GM06990 (cell line): ENCODE results near the gene OSBP2.

Experiments
- DNase-seq: peaks from one replicate; pipeline ENCODE4 v3.0.0-alpha.2; 2011; ENCODE audit not compliant: insufficient read length; ENCODE audit errors: extremely low read depth
- H3K27me3 ChIP-seq: replicated peaks from 2 replicates; pipeline ENCODE4 v1.6.0; 2011; ENCODE audit warnings: low read length; ENCODE audit not compliant: control insufficient read depth, insufficient read depth
- H3K36me3 ChIP-seq: 2 replicates; pipeline ENCODE4 v1.5.1; 2011; ENCODE audit warnings: low read length; ENCODE audit not compliant: control insufficient read depth, insufficient read depth
- H3K4me3 ChIP-seq: replicated peaks from 2 replicates; pipeline ENCODE4 v1.5.1; 2011; ENCODE audit warnings: low read depth, mild to moderate bottlenecking, control low read depth, low read length
- TF ChIP-seq, protein P1 (sequence below): IDR thresholded peaks from 2 replicates; pipeline ENCODE4 v1.5.1; 2011; ENCODE audit warnings: low read length, control low read depth, mild to moderate bottlenecking, inconsistent platforms; ENCODE audit not compliant: insufficient read depth, poor library complexity, severe bottlenecking

The OSBP2 gene

DNA sequence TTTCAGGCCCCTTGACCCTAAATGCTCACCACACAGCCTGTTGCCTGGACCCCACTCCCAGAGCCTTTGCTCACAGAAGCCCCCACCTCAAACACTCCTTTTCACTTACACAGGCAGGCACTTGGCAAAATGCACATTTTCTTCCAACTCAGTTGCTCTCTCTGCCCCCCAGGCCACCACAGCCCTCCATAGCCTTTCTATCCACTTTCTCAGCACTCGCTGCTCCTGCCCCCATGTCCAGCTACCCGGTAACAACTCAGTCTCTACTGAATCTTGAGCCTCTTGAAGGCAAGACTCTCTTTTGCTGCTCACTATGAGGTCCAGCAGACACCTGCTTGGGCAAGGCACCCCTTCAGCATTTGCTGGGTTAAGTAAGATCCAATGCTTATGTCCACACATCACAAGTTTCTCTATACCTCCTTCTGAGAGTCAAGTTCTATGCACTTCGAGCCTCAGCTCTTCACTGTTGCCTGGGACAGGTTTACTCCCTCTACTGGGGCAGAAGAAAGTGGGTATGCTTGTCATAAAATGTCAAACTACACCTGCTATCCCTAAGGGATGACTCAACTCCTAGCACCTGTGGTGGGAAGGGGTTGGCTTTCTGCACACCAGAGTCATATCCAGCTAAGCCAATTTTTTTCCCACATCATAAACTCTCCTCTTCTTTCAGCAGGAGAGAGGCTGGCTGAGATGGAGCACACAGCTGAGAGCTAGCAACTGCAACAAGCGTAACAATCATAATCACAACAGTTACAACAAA, 237.0 kb downstream of the OSBP2 start:
- TF ChIP-seq, protein P1, sequence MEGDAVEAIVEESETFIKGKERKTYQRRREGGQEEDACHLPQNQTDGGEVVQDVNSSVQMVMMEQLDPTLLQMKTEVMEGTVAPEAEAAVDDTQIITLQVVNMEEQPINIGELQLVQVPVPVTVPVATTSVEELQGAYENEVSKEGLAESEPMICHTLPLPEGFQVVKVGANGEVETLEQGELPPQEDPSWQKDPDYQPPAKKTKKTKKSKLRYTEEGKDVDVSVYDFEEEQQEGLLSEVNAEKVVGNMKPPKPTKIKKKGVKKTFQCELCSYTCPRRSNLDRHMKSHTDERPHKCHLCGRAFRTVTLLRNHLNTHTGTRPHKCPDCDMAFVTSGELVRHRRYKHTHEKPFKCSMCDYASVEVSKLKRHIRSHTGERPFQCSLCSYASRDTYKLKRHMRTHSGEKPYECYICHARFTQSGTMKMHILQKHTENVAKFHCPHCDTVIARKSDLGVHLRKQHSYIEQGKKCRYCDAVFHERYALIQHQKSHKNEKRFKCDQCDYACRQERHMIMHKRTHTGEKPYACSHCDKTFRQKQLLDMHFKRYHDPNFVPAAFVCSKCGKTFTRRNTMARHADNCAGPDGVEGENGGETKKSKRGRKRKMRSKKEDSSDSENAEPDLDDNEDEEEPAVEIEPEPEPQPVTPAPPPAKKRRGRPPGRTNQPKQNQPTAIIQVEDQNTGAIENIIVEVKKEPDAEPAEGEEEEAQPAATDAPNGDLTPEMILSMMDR, result no peak
- Histone ChIP-seq H3K27me3 (no peaks in the 10 kb centered on the region), H3K4me3 (no peak overlapping the region), H3K36me3 (peaks cover 55% of the 10 kb centered on the region)
- no peak for DNase-seq

DNA sequence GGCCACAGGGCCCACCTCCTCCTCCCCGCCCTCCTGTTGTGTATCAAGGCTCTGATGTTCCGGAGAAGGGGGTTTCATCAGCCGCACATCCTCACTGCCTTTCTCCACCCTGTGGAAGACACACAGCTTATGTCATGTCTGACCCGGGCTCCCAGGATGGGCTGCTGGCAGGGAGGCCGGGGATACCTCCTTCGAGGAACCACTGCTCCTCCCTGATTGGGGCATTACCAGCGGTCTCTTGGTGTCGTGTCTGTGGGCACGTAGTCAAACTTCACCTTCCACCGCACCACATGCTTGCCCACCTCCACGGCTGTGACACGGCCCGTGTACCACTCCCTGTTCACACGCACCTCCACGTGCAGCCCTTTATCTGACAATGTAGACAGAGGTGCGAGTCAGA, 238.0 kb downstream of the OSBP2 start:
- DNase-seq, result no peak
- Histone ChIP-seq H3K4me3 (no peak overlapping the region), H3K27me3 (no peaks in the 10 kb centered on the region), H3K36me3 (peaks cover 54% of the 10 kb centered on the region)
- TF ChIP-seq, protein P1, result no peak

DNA sequence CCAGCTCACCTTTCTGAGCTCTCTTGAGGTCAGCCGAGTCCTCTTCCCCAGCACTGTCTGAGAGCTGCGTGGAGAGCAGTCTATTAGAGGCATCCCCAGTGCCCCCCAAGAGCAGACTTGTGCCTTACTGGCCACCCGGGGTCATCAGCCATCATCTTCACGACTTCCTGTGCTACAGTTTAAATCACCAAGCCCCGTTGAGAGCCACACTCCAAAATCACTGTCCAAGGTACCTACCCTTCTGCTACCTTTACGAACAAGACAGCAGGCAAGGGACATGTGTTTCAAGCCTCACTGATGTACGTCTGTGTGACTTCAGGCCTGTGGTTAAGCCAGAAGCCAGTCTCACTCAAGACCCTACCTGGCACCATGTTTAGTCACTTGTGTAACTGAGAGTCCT, 238.8 kb downstream of the OSBP2 start:
- DNase-seq, result no peak
- no peaks in the 10 kb centered on the region for H3K27me3 ChIP-seq
- TF ChIP-seq, protein P1, result no peak
- H3K4me3 ChIP-seq, result no peak overlapping the region
- peaks cover 47% of the 10 kb centered on the region for H3K36me3 ChIP-seq

DNA sequence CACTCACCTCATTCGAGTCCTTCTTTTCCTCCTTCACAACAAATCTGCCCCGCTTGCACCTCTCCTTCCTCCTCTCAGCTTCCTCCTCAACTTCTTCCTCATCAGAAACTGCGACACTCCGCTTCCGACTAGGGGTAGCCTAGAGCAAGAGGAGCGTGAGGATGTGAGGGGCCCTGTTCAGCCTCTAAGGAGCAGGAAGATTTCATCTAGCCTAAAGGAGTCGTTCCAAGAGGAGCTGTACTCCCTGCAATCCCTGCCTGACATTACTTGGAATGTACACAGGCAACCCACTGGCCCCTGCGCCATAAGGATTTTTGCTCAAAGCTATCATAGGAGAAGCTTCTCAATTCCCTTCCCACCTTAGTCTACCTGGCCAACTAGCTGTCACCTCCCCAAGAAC, 239.4 kb downstream of the OSBP2 start:
- Histone ChIP-seq H3K4me3 (no peak overlapping the region), H3K36me3 (peaks cover 49% of the 10 kb centered on the region), H3K27me3 (no peaks in the 10 kb centered on the region)
- TF ChIP-seq, protein P1, result no peak
- DNase-seq, result no peak

DNA sequence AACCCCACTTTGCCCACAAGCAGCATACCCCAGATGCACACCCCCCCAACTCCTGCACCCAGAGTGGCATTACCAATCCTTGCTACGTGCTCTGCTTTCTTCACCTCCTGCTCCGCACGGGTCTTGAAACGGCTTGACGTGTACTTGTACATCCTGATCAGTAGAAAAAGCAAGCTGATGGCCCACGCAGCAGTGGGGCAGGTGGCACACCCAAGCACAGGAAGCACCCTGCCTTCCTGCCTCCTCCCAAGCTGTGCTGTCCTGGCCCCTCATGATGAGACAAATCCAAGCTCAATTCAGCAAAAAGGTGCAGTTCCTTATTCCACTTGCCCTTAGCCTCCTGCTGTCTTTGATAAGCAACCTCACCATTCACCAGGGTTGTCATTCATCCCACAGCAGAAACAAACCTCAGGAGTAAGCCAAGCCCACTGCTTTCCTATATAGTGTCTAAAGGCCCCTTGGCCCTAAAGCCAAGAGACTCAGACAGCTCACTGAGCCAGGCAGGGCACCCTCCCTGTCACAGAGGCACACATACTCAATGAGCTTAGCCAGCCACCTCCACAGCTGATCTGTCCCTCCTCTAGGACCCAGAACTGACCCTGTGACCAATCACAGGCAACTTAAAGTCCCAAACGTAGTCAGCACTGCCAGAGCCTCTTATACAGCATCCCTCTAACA, 246.2 kb downstream of the OSBP2 start:
- Histone ChIP-seq H3K4me3 (no peak overlapping the region), H3K27me3 (no peaks in the 10 kb centered on the region), H3K36me3 (peaks cover 35% of the 10 kb centered on the region)
- no peak for DNase-seq
- TF ChIP-seq, protein P1, result no peak

DNA sequence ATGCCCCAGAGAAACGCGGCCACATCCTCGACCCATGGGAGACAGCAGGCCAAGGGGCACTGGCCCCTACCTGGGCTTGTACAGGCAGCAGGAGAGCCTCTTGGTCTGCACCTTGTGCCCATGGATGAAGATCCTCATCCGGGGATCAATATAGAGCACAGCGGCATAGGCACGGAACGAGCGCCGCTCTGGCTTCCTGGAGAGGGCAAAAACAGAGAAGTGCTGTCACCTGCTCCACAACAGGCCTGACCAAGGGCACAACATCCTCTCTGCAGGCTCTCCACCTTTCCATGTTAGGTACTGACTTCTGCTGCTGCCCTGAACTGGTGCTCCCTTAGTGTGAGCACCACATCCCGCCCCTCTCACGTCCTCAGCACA, 246.7 kb downstream of the OSBP2 start:
- no peak for DNase-seq
- H3K27me3 ChIP-seq, result no peaks in the 10 kb centered on the region
- no peak overlapping the region for H3K4me3 ChIP-seq
- TF ChIP-seq, protein P1, result no peak
- H3K36me3 ChIP-seq, result peaks cover 33% of the 10 kb centered on the region
